Lung (tissue), 12 donors: Measurements from ENCODE around the gene SYK. TPM values are rescaled to one million over a fixed set of nuclear protein-coding genes. Genes with fewer than 3 reads are reported as not detected.

ENCODE experiments used
- ATAC-seq: fragments of 200-7000 bp; cut with Tn5 transposase; one replicate; pipeline ENCODE4 v1.9.1; 2020; ENCODE audit warnings: moderate number of reproducible peaks; ENCODE audit not compliant: insufficient read depth, low FRiP score
- DNase-seq, 3 donors: peaks; one replicate each; pipeline ENCODE4 v3.0.0-alpha.2; 2013 to 2017
- H3K27ac ChIP-seq, 2 donors: one replicate each; pipeline ENCODE4 v1.5.1; 2013; ENCODE audit warnings: mild to moderate bottlenecking in 2 of 2, moderate library complexity in 2 of 2, control low read depth in 1 of 2, inconsistent platforms in 1 of 2, low read depth in 1 of 2, low read length in 1 of 2
- H3K27me3 ChIP-seq, 3 donors: one replicate each; pipeline ENCODE4 v1.5.1; 2013; ENCODE audit warnings: low read length in 2 of 3; ENCODE audit not compliant: control insufficient read depth in 3 of 3, insufficient read depth in 3 of 3
- H3K36me3 ChIP-seq, 4 donors: one replicate each; pipeline ENCODE4 v1.5.1; 2013; ENCODE audit warnings: low read length in 4 of 4, mild to moderate bottlenecking in 1 of 4, moderate library complexity in 1 of 4; ENCODE audit not compliant: control insufficient read depth in 4 of 4, insufficient read depth in 4 of 4
- H3K4me1 ChIP-seq, 5 donors: one replicate each; pipeline ENCODE4 v1.5.1; 2013; ENCODE audit warnings: low read length in 5 of 5, mild to moderate bottlenecking in 2 of 5, moderate library complexity in 1 of 5; ENCODE audit not compliant: control insufficient read depth in 5 of 5, insufficient read depth in 5 of 5
- H3K4me3 ChIP-seq: one replicate; pipeline ENCODE4 v1.5.1; 2013; ENCODE audit warnings: mild to moderate bottlenecking, control low read depth, moderate library complexity
- H3K9ac ChIP-seq, 2 donors: one replicate each; pipeline ENCODE4 v1.5.1; 2013; ENCODE audit warnings: low read length in 2 of 2, control low read depth in 1 of 2; ENCODE audit not compliant: insufficient read depth in 1 of 2
- H3K9me3 ChIP-seq, 4 donors: one replicate each; pipeline ENCODE4 v1.5.1; 2013; ENCODE audit warnings: low read length in 3 of 4, mild to moderate bottlenecking in 1 of 4, moderate library complexity in 1 of 4; ENCODE audit not compliant: control insufficient read depth in 4 of 4, insufficient read depth in 3 of 4
- WGBS, 2 donors: extraction: QIAGEN DNeasy Blood & Tissue Kit; methylation state at CpG; one replicate each; pipeline ENCODE4 v1.1.7; 2013; 5-methylcytosine and 5-hydroxymethylcytosine counted together
- polyA plus RNA-seq, 2 donors: library from polyadenylated mRNA; stranded (reverse); fragments of 200-250 nt; gene quantifications; one replicate each; pipeline ENCODE4 v1.2.1, GENCODE V29; 2013
- total RNA-seq, 2 donors: library from RNA; depleted of rRNA in 1 of 2; stranded (reverse); fragments of >200 nt in 1 of 2; gene quantifications; one replicate each; pipeline ENCODE4 v1.2.1, GENCODE V29; 2014 to 2021
- TF ChIP-seq, protein P1 (sequence below): IDR thresholded peaks from 2 replicates; pipeline ENCODE4 v1.5.1; 2012; ENCODE audit warnings: mild to moderate bottlenecking; ENCODE audit errors: control extremely low read depth, extremely low read depth
- donor health status: control.
- donor health status: control.
- donor health status: Bipolar disorder and iron deficiency.
- donor health status: healthy.
- donor health status: DM: yes; HTN: yes; CAD: no.

Gene SYK
- total and polyA plus RNA-seq, 4 donors, result 13.7 to 71.6 (median 35.0) TPM

GRCh38 chr9:90822866-90823265 lies 21.2 kb downstream of the SYK start:
- DNase-seq (no peak), ATAC-seq (no peak)
- Histone ChIP-seq H3K36me3 (peaks cover 0 to 1% (median 0%) of the 10 kb centered on the region in 4 donors), H3K4me3 (no peak overlapping the region), H3K4me1 (peaks cover 0 to 1% (median 0%) of the 10 kb centered on the region in 5 donors), H3K9ac (no peak overlapping the region), H3K27me3 (no peaks in the 10 kb centered on the region), H3K9me3 (peaks cover 0 to 4% (median 0%) of the 10 kb centered on the region in 4 donors), H3K27ac (no peak overlapping the region)
- TF ChIP-seq, protein P1, sequence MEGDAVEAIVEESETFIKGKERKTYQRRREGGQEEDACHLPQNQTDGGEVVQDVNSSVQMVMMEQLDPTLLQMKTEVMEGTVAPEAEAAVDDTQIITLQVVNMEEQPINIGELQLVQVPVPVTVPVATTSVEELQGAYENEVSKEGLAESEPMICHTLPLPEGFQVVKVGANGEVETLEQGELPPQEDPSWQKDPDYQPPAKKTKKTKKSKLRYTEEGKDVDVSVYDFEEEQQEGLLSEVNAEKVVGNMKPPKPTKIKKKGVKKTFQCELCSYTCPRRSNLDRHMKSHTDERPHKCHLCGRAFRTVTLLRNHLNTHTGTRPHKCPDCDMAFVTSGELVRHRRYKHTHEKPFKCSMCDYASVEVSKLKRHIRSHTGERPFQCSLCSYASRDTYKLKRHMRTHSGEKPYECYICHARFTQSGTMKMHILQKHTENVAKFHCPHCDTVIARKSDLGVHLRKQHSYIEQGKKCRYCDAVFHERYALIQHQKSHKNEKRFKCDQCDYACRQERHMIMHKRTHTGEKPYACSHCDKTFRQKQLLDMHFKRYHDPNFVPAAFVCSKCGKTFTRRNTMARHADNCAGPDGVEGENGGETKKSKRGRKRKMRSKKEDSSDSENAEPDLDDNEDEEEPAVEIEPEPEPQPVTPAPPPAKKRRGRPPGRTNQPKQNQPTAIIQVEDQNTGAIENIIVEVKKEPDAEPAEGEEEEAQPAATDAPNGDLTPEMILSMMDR, result no peak
- WGBS, 2 donors, result 96 to 98% methylated on average over 2 of the region's 2 CpGs

DNA sequence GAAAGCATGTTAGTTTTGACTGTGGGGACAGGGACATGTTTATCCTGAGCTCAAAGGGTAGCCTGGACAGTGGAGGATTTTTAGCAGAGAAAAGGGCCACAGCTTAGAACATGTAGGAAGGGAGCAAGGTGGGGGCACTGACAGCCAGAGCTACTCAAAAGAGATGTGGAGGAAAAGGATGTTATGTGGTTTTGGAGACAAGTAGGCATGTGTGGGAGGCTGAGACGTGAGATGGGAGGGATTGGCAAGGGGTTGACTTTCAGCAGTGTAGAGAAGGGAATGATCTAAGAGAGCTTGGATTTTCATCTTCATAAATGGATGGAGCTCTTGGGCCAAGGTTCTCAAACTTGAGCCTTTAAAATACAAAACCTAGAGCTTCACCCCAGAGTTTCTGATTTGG lies 24.0 kb downstream of the SYK start:
- no peaks in the 10 kb centered on the region for H3K36me3 ChIP-seq

GRCh38 chr9:90826326-90827020 lies 24.9 kb downstream of the SYK start:
- Histone ChIP-seq H3K4me3 (no peak overlapping the region), H3K27ac (no peak overlapping the region), H3K9ac (no peak overlapping the region), H3K36me3 (no peaks in the 10 kb centered on the region), H3K9me3 (peaks cover 0 to 4% (median 0%) of the 10 kb centered on the region in 4 donors), H3K27me3 (no peaks in the 10 kb centered on the region), H3K4me1 (no peaks in the 10 kb centered on the region)
- TF ChIP-seq, protein P1, result no peak
- no peak for ATAC-seq
- 88% methylated on average over 5 of the region's 5 CpGs for WGBS, 2 donors
- no peak for DNase-seq

More for the DNA sequence above, 24.0 kb downstream of the SYK start:
- H3K9ac ChIP-seq, result no peak overlapping the region
- H3K9me3 ChIP-seq, result peaks cover 0 to 4% (median 0%) of the 10 kb centered on the region in 4 donors
- H3K27me3 ChIP-seq, result no peaks in the 10 kb centered on the region
- ATAC-seq (no peak), DNase-seq (no peak)
- TF ChIP-seq, protein P1, result no peak
- no peaks in the 10 kb centered on the region for H3K4me1 ChIP-seq
- WGBS, 2 donors, result 45 to 49% methylated on average over 1 of the region's 1 CpG
- no peak overlapping the region for H3K27ac ChIP-seq
- no peak overlapping the region for H3K4me3 ChIP-seq
